Activated naive CD4-positive, alpha-beta T cell treated with anti-CD3 and anti-CD28 coated beads, Interleukin-2, amount 10 ng/mL, durations not matched to agents 7 days and 5 days (primary cell): Measurements from ENCODE around the gene NKX2-1.

Experiments
- CTCF ChIA-PET: fragments of 350-600 bp; sonication (Branson Sonifier 250); formaldehyde crosslinking; loops from one replicate; lab custom pipeline; 2021; ENCODE audit warnings: antibody characterized with exemption; lab: Charles Lee
- DNase-seq: peaks from one replicate; pipeline ENCODE4 v3.0.0-alpha.2; 2020
- H3K27ac Mint-ChIP-seq: one replicate; pipeline ENCODE4 v1.8.0; 2021; ENCODE audit warnings: mild to moderate bottlenecking, moderate library complexity, mixed read lengths
- H3K27me3 Mint-ChIP-seq: one replicate; pipeline ENCODE4 v1.8.0; 2021; ENCODE audit warnings: mild to moderate bottlenecking, mixed read lengths
- H3K36me3 Mint-ChIP-seq: one replicate; pipeline ENCODE4 v1.8.0; 2021; ENCODE audit warnings: mixed read lengths
- H3K4me1 Mint-ChIP-seq: one replicate; pipeline ENCODE4 v1.8.0; 2021; ENCODE audit warnings: mixed read lengths
- H3K4me3 Mint-ChIP-seq: one replicate; pipeline ENCODE4 v1.8.0; 2021; ENCODE audit warnings: mild to moderate bottlenecking, moderate library complexity, mixed read lengths
- H3K9me3 Mint-ChIP-seq: one replicate; pipeline ENCODE4 v1.8.0; 2021; ENCODE audit warnings: mixed read lengths

NKX2-1 gene

DNA sequence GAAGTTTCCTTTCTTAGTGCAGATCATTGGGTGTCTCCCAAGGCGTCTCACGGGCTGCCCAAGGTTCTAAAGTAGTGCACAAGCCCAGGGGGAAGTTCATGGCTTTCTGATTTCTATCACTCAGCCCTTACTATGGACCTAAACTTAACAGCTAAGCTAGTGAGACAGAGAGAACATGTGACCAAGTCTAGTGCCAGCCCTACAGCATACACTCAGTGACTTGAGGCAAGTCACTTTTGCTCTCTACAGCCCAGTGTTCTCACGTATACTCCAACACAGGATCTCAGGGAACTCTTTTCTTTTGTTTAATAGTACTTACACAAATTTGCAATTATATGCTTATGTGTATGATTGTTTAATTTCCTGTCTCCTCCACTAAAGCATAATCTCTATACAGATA is 48.6 kb downstream of the NKX2-1 start:
- no peak overlapping the region for H3K4me3 Mint-ChIP-seq
- DNase-seq = no peak
- H3K4me1 Mint-ChIP-seq = no peaks in the 10 kb centered on the region
- H3K9me3 Mint-ChIP-seq = no peaks in the 10 kb centered on the region
- H3K36me3 Mint-ChIP-seq = no peaks in the 10 kb centered on the region
- CTCF ChIA-PET = no interaction called here
- no peak overlapping the region for H3K27ac Mint-ChIP-seq
- no peaks in the 10 kb centered on the region for H3K27me3 Mint-ChIP-seq

DNA sequence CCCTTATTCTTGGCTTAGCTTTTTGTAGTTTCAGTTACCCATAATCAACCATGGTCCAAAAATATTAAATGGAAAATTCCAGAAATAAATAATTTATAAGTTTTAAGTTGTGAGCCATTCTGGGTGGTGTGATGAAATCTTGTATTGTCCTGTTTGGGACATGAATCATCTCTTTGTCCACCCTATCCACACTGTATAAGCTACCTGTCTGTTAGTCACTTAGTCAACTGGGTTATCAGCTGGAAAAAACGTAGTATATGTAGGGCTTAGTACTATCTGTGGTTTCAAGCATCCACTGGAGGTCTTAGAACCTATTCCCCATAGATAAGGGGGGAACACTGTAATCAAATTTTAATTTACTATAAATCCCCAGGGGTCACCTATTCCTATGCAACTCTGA is 52.7 kb downstream of the NKX2-1 start:
- no peak for DNase-seq
- CTCF ChIA-PET = no interaction called here
- peaks cover 1% of the 10 kb centered on the region for H3K27me3 Mint-ChIP-seq

More for the DNA sequence above, 52.7 kb downstream of the NKX2-1 start:
- H3K4me1 Mint-ChIP-seq = no peaks in the 10 kb centered on the region
- no peak overlapping the region for H3K27ac Mint-ChIP-seq
- H3K4me3 Mint-ChIP-seq = no peak overlapping the region
- H3K36me3 Mint-ChIP-seq = no peaks in the 10 kb centered on the region
- H3K9me3 Mint-ChIP-seq = no peaks in the 10 kb centered on the region
